ENCODE results near the gene MYL3.

DNA sequence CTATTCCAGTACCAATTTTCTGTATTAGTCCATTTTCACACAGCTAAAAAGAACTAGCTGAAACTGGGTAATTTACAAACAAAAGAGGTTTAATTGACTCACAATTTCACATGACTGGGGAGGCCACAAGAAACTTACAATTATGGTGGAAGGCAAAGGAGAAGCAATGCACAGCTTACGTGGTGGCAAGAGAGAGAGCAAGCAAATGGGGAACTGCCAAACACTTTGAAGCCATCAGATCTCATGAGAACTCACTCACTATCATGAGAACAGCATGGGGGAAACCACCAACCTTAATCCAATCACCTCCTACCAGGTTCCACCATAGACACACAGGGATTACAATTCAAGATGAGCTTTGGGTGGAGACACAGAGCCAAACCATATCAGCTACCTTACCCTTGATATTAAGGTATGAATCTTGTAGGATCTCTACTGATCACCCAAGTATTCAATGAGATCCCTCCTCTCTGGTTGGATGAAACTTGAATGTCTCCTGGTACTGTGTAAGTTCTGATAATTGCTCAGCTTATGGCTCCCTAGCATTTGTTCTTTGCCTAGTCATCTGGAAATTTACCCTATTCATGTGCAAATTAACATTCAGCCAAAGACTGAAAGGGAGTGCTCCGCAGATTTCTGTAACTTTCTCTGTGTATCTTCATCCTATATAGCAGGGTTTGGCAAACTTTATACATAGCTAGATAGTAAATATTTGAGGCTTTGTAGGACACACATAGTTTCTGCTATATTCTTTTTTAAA lies 38.9 kb downstream of the MYL3 start:
- TF ChIP-seq EZH2 (IDR thresholded peaks at IDR 0.05; ENCODE audit: borderline replicate concordance, insufficient read depth, low read length, poor library complexity, severe bottlenecking) (no peak), POLR2AphosphoS5 (IDR thresholded peaks at IDR 0.05) (no peak), SMC3 (conservative IDR thresholded peaks at IDR 0.05; ENCODE audit: poor library complexity) (no peak), EP300 (conservative IDR thresholded peaks at IDR 0.05; ENCODE audit: poor library complexity, severe bottlenecking) (no peak)
- TF ChIP-seq, protein P1, sequence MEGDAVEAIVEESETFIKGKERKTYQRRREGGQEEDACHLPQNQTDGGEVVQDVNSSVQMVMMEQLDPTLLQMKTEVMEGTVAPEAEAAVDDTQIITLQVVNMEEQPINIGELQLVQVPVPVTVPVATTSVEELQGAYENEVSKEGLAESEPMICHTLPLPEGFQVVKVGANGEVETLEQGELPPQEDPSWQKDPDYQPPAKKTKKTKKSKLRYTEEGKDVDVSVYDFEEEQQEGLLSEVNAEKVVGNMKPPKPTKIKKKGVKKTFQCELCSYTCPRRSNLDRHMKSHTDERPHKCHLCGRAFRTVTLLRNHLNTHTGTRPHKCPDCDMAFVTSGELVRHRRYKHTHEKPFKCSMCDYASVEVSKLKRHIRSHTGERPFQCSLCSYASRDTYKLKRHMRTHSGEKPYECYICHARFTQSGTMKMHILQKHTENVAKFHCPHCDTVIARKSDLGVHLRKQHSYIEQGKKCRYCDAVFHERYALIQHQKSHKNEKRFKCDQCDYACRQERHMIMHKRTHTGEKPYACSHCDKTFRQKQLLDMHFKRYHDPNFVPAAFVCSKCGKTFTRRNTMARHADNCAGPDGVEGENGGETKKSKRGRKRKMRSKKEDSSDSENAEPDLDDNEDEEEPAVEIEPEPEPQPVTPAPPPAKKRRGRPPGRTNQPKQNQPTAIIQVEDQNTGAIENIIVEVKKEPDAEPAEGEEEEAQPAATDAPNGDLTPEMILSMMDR (IDR thresholded peaks at IDR 0.05; ENCODE audit: poor library complexity, severe bottlenecking): no peak
- TF ChIP-seq, protein P2, sequence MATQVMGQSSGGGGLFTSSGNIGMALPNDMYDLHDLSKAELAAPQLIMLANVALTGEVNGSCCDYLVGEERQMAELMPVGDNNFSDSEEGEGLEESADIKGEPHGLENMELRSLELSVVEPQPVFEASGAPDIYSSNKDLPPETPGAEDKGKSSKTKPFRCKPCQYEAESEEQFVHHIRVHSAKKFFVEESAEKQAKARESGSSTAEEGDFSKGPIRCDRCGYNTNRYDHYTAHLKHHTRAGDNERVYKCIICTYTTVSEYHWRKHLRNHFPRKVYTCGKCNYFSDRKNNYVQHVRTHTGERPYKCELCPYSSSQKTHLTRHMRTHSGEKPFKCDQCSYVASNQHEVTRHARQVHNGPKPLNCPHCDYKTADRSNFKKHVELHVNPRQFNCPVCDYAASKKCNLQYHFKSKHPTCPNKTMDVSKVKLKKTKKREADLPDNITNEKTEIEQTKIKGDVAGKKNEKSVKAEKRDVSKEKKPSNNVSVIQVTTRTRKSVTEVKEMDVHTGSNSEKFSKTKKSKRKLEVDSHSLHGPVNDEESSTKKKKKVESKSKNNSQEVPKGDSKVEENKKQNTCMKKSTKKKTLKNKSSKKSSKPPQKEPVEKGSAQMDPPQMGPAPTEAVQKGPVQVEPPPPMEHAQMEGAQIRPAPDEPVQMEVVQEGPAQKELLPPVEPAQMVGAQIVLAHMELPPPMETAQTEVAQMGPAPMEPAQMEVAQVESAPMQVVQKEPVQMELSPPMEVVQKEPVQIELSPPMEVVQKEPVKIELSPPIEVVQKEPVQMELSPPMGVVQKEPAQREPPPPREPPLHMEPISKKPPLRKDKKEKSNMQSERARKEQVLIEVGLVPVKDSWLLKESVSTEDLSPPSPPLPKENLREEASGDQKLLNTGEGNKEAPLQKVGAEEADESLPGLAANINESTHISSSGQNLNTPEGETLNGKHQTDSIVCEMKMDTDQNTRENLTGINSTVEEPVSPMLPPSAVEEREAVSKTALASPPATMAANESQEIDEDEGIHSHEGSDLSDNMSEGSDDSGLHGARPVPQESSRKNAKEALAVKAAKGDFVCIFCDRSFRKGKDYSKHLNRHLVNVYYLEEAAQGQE (IDR thresholded peaks at IDR 0.05; ENCODE audit: borderline replicate concordance): no peak

Measured in neural cell (in vitro differentiated cells).